Putamen (tissue), 1 donor: Measurements from ENCODE around the gene XYLT1.
A peak's percentile ranks its signal among the peaks of the same experiment; 100 is the strongest.

Experiments used
- DNase-seq: peaks from one replicate; pipeline ENCODE4 v3.0.0-alpha.2; 2016; ENCODE audit warnings: low spot score

The XYLT1 gene

GRCh38 chr16:17143546-17144419 is 327.0 kb downstream of the XYLT1 start:
- no peak for DNase-seq

DNA sequence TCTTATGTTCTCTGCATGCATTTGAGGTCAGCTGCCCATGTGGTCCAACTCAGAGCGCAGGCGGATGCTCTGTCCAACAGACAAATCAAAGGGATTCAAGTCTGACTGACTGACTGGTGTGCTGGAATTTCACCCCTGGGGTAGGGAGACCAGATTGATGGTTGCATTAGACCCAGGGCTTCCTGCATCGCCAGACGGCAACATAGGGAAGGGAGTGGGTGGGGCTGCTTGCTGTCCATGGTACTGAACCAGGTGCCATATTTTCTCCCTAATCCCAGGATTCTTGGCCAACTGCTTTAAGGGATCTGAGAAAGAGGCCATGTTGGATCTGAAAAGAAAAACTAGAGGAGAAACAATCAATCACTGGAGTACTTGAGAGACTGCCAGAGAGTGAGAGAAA is 332.0 kb downstream of the XYLT1 start:
- DNase-seq = no peak

GRCh38 chr16:17135439-17135838 is 335.3 kb downstream of the XYLT1 start:
- DNase-seq = no peak

- DNase-seq = no peak
Observed at GRCh38 chr16:17134586-17134985, 336.2 kb downstream of the XYLT1 start.

DNA sequence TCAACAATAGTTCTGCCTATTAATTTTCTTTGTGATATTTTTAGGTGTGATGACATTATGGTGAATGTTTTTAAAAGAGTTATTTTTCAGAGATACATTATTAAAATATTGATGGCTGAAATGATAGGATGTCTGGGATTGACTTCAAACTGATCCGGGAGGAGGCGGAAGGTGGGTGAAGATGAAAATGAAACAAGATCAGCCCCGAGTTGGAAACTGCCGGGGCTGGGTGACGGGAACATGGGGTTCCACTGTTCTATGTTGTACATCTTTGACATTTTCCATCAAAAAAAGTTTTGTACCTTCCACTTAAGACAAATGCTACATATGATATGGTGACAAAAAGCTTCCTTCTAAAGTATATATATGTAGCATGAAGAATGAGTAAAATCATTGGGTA is 336.9 kb downstream of the XYLT1 start:
- peak; percentile 39 for DNase-seq

DNA sequence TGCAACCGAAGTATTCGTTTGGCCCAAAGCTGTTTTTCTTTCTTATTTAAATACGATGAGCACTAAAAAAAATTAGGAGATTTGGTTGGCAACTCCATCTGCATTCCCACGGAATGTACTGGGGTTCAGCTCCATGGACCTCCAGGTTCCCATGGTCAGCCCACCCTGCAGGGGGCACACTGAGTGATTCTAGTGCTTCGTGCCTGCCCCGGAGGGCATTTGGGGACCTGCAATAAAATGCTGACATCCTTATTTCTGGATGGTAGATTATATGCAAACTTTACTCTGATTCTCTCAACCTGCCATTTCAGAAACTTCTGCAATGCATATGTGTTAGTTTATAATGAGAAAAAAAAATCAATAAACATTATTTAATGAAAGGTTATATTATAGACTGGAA is 339.4 kb downstream of the XYLT1 start:
- no peak for DNase-seq

DNA sequence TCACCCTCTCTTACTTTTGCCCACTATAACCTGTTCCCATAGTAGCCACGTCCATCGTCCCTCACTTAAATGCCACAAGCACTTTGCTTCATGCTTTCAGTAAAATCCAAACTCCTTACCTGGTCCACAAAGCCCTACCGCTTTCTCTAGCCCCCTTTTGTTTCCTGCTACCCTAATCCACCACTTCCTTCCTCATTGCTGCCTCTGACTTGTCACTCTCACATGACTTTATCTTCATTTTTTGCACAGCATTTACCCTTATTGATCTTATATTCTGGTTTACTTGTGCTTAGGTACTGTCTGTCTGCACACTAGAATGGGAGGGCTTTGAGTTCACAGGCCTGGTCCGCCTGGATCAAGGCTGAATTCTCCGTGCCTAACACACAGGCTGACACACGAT is 340.0 kb downstream of the XYLT1 start:
- no peak for DNase-seq

DNA sequence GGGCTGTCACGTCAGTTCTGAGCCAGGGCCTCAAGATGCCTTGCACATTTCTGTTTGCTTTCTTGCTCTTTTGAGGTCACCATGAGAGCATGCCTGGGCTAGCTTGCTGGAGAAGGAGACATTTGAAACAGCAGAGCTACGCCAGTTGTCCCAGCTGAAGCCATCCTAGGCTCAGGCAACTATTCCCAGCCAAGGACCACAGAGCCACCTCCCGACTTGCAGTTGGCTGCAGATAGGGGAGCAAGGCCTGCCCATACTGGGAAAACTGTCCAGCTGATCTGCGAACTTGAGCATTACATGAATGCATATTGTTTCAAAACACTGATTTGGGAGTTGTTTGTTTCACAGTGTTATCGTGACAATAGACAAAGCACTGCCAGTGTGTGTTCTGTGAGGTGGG is 340.8 kb downstream of the XYLT1 start:
- DNase-seq = peak; percentile 12

GRCh38 chr16:17128791-17129190 is 342.0 kb downstream of the XYLT1 start:
- no peak for DNase-seq

DNA sequence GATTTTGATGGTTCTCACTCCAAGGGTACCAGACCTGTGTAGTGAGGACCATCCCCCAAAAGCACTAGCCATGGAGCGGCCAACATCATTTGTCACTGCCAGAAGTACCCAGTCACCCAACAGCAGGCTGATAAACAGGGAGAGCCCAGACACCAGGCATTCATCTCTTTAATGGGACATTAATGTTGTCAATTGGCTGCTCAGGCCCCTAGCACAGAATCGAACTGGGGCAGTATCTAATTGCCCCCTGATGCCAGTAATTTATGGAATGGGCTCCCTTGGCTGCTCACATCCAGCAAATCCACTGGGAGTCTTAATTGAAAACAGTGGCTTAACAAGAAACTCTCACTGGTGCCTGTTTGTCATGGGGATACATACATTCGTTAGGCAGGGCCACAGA is 344.6 kb downstream of the XYLT1 start:
- no peak for DNase-seq

DNA sequence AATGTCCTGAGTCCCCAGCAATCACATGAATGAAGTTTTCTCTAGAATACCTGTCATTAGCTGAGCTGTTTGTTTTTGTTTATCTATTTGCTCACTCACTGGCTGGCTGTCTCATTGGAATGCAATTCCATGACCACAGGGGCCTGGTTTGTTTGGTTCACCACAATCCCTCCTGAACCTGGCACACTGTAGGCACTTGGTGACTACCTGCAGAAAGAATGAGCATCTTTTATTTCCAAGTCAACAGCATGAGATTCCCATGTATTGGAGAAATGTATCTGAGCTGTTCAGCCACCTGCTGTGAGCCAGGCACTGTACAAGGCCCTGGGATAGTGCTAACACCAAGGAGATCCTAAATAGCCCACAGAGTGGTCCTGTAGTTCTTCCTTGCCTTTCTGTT is 345.1 kb downstream of the XYLT1 start:
- DNase-seq = no peak

DNA sequence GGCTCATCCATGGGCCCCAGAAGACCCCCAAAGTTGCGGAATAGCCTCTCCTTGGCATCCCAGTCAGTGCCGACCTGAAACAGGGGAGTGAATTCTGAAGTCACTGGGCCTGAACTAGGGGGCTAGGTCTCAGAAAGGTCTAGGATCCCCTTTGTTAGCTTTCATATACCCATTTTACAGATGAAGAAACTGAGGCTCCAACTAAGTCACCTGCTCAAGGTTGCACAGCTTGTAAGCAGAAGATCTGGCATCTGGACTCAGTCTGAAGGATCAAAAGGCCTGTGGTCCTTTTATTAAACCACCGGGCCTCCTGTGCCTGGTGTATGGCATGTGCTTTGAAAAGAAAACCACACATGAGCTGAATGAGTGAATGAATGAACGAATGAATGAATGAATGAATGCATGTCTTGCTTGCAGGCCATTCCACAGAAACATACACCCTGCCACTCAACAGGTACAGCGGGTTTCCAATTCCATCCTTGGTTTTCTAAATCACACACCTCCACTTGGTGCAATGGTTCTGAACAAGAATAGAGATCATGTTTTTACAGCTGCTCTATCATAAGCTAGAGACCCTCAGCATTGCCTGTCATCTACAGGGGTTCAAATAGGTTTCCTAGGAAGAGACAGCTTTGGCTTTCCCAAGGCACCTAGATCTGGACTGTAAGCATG is 352.7 kb downstream of the XYLT1 start:
- no peak for DNase-seq

- DNase-seq = no peak
Observed at GRCh38 chr16:17116595-17117322, 354.0 kb downstream of the XYLT1 start.

GRCh38 chr16:17109413-17109812 is 361.3 kb downstream of the XYLT1 start:
- no peak for DNase-seq

- DNase-seq = no peak
Observed at GRCh38 chr16:17108596-17108995, 362.2 kb downstream of the XYLT1 start.

DNA sequence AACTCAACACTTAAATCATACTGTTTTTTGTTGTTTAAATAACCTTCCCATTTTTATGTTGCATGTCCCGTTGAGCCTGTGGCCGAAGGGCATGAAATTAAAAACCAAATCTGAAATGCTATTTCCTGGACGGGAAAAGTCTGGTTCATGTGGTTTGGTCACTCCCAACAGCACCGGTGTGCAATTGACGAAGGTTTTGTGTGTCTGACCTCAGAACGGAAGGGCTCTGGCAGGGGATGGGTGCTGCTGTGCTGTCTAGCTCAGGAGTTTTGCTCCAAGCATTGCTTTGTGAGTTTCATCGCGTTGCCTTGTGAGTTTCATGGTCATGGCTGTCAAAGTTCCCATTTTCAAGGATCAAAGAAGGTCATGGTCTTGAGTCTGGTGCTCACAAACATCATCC is 363.3 kb downstream of the XYLT1 start:
- no peak for DNase-seq

DNA sequence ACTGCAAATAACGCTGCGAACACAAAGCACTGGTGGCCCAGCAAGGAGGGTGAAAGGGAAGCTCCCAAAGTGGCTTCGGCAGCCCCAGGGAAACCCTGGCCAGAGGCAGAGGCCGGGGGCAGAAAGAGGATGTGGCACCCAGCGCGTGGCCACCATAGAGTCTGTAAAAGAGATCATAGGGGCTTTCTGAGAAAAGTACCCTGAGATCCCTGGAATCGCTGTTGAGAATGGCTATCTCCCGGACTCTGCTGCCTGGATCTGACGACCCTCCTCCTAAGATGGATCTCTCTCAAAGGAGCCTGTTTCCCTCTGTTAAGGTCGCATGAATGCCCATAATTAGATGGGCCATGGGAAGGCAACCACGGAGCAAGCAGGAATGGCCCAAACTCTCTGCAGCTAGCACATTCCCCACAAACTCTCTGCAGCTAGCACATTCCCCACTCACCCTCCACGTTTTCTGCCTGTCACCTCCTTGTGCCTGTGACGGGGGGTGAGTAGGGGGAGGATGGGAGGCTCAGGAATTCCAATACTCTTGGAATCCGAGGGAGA is 364.4 kb downstream of the XYLT1 start:
- DNase-seq = no peak

DNA sequence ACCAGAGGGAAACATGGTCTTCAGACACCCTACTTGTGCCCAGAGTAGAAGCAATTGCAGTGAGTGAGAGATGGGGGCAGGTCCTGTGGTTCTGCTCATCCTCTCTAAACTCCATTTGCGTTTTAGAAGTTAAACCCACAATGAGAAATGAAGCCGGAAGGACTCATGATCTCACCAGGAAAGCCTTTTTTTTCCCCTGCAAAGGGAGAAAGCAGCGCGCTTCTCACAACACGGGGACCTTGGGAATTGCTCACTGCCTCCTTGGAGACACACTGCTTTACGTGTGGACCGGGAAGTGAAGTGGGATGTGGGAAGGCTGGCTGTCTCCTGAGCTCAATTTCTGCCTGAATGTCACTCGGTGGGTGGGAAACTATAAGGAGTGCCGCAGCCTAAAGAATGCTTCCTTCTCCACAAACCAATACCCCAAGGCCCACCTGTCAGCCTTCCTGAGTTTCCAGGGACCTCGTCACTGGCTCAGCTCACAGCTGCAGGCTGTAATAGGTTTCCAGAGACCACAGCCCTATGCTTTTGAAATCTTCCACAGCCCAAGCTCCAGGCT is 365.4 kb downstream of the XYLT1 start:
- no peak for DNase-seq

GRCh38 chr16:17104654-17105053 is 366.1 kb downstream of the XYLT1 start:
- no peak for DNase-seq

- DNase-seq = no peak
Observed at GRCh38 chr16:17103216-17103615, 367.5 kb downstream of the XYLT1 start.

GRCh38 chr16:17101646-17102045 is 369.1 kb downstream of the XYLT1 start:
- no peak for DNase-seq

- no peak for DNase-seq
Observed at GRCh38 chr16:17098685-17099084, 372.1 kb downstream of the XYLT1 start.
